Chondrocyte (in vitro differentiated cells): ENCODE results near the gene KRTAP3-3. TPM values are rescaled to one million over a fixed set of nuclear protein-coding genes. Genes with fewer than 3 reads are reported as not detected.

Experiments used
- DNase-seq: peaks from one replicate; pipeline ENCODE4 v3.0.0; 2021; ENCODE audit warnings: mixed read lengths, low spot score
- H3K27ac Mint-ChIP-seq: one replicate; pipeline ENCODE4 v1.8.0; 2021; ENCODE audit warnings: mild to moderate bottlenecking, moderate library complexity, mixed read lengths; ENCODE audit not compliant: unreplicated experiment
- H3K27me3 Mint-ChIP-seq: 2 replicates; pipeline ENCODE4 v1.8.0; 2021; ENCODE audit warnings: low read depth, mixed read lengths
- H3K36me3 Mint-ChIP-seq: 2 replicates; pipeline ENCODE4 v1.8.0; 2021; ENCODE audit warnings: low read depth, mixed read lengths
- H3K4me1 Mint-ChIP-seq: 2 replicates; pipeline ENCODE4 v1.8.0; 2021; ENCODE audit warnings: low read depth, mild to moderate bottlenecking, mixed read lengths
- H3K4me3 Mint-ChIP-seq: one replicate; pipeline ENCODE4 v1.8.0; 2021; ENCODE audit warnings: mild to moderate bottlenecking, moderate library complexity, mixed read lengths; ENCODE audit not compliant: unreplicated experiment
- H3K9me3 Mint-ChIP-seq: 2 replicates; pipeline ENCODE4 v1.8.0; 2021; ENCODE audit warnings: low read depth, mixed read lengths
- CTCF ChIP-seq: fragments of 200-600 bp; sonication (generic); IDR thresholded peaks from 2 replicates; pipeline ENCODE4 v1.5.0; 2021; ENCODE audit warnings: antibody characterized with exemption, mild to moderate bottlenecking, moderate library complexity
- total RNA-seq: library from RNA; stranded (reverse); gene quantifications from 3 replicates; pipeline ENCODE4 v1.2.1, GENCODE V29; 2021

Gene KRTAP3-3
- total RNA-seq, 1 donor from 2014 or later: not detected

GRCh38 chr17:40996829-40997228 is 2.9 kb upstream of the KRTAP3-3 start:
- Mint-ChIP-seq H3K27me3 (peaks cover 6% of the 10 kb centered on the region), H3K27ac (no peak overlapping the region), H3K9me3 (no peaks in the 10 kb centered on the region), H3K4me3 (no peak overlapping the region), H3K36me3 (peaks cover 1% of the 10 kb centered on the region), H3K4me1 (no peaks in the 10 kb centered on the region)
- no peak for DNase-seq
- TF ChIP-seq CTCF: no peak

- Mint-ChIP-seq H3K27ac (no peak overlapping the region), H3K27me3 (peaks cover 6% of the 10 kb centered on the region), H3K9me3 (no peaks in the 10 kb centered on the region)
Measured at GRCh38 chr17:40995116-40995515, 1.2 kb upstream of the KRTAP3-3 start.

GRCh38 chr17:40993084-40993483 is 880 bp downstream of the KRTAP3-3 start:
- Mint-ChIP-seq H3K9me3 (no peaks in the 10 kb centered on the region), H3K4me1 (no peaks in the 10 kb centered on the region), H3K36me3 (peaks cover 1% of the 10 kb centered on the region), H3K27ac (no peak overlapping the region), H3K27me3 (peaks cover 6% of the 10 kb centered on the region), H3K4me3 (no peak overlapping the region)
- DNase-seq: no peak
- TF ChIP-seq CTCF: no peak

More at GRCh38 chr17:40995116-40995515, 1.2 kb upstream of the KRTAP3-3 start:
- TF ChIP-seq CTCF: no peak
- DNase-seq: no peak
- Mint-ChIP-seq H3K4me1 (no peaks in the 10 kb centered on the region), H3K4me3 (no peak overlapping the region), H3K36me3 (peaks cover 1% of the 10 kb centered on the region)

GRCh38 chr17:40992666-40993065 is 1.3 kb downstream of the KRTAP3-3 start:
- Mint-ChIP-seq H3K27me3 (peaks cover 6% of the 10 kb centered on the region), H3K36me3 (peaks cover 1% of the 10 kb centered on the region), H3K27ac (no peak overlapping the region), H3K4me3 (no peak overlapping the region), H3K4me1 (no peaks in the 10 kb centered on the region), H3K9me3 (no peaks in the 10 kb centered on the region)
- no peak for TF ChIP-seq CTCF
- DNase-seq: no peak

GRCh38 chr17:40986920-40987319 is 7.0 kb downstream of the KRTAP3-3 start:
- peaks cover 4% of the 10 kb centered on the region for H3K27me3 Mint-ChIP-seq
- DNase-seq: no peak
- H3K4me1 Mint-ChIP-seq: no peaks in the 10 kb centered on the region
- H3K36me3 Mint-ChIP-seq: no peaks in the 10 kb centered on the region
- H3K9me3 Mint-ChIP-seq: no peaks in the 10 kb centered on the region
- H3K4me3 Mint-ChIP-seq: no peak overlapping the region
- no peak overlapping the region for H3K27ac Mint-ChIP-seq
- TF ChIP-seq CTCF: no peak
